A549 (cell line): ENCODE measurements around the gene CAPN7. TPM values are rescaled to one million over a fixed set of nuclear protein-coding genes. Genes with fewer than 3 reads are reported as not detected.

Experiments
- ATAC-seq, 2 experiments: fragments of 200-7000 bp in 1 of 2; fragments of >200 bp in 1 of 2; cut with Nextera tagmentation in 1 of 2; cut with Tn5 transposase in 1 of 2; 3 replicates each; pipeline versions ENCODE4 v1.8.0 to v1.9.1; 2018 to 2020; ENCODE audit warnings: mild to moderate bottlenecking in 1 of 2, moderate library complexity in 1 of 2
- CTCF ChIA-PET: fragments of 300-600 bp; sonication (Branson Sonifier 250); formaldehyde crosslinking; extraction: SDS; loops from one replicate; lab custom pipeline; 2021; ENCODE audit warnings: antibody characterized with exemption, inconsistent platforms; lab: Yijun Ruan, JAX
- POLR2A ChIA-PET: fragments of 350-600 bp; formaldehyde crosslinking; extraction: SDS; loops from one replicate; lab custom pipeline; 2021; ENCODE audit warnings: antibody characterized with exemption, inconsistent platforms; lab: Yijun Ruan, JAX
- DNase-seq, 2 experiments: peaks; one replicate each; pipeline versions ENCODE4 v3.0.0 to v3.0.0-alpha.2; 2011 to 2016; ENCODE audit warnings: low read depth in 1 of 2, low spot score in 1 of 2
- FAIRE-seq: peaks from 2 replicates; lab custom pipeline; 2011; peaks lifted over from hg19 to GRCh38; lab: Jason Lieb, UNC
- H3K27ac ChIP-seq, 2 experiments: fragments of >200 bp; sonication (Bioruptor Twin); formaldehyde crosslinking; 3 replicates each; pipeline ENCODE4 v1.5.1; 2016 to 2017
- H3K4me1 ChIP-seq: fragments of >200 bp; sonication (Bioruptor Twin); formaldehyde crosslinking; 3 replicates; pipeline ENCODE4 v1.6.1; 2016
- H3K4me2 ChIP-seq: fragments of >200 bp; sonication (Bioruptor Twin); formaldehyde crosslinking; 3 replicates; pipeline ENCODE4 v1.6.1; 2016
- H3K4me3 ChIP-seq: fragments of >200 bp; sonication (Bioruptor Twin); formaldehyde crosslinking; 3 replicates; pipeline ENCODE4 v1.5.1; 2016
- H3K9me3 ChIP-seq: fragments of >200 bp; sonication (Bioruptor Twin); formaldehyde crosslinking; 3 replicates; pipeline ENCODE4 v1.6.1; 2016
- ATOH8 ChIP-seq: fragments of 250-450 bp; sonication (Bioruptor Pico); IDR thresholded peaks from 2 replicates; pipeline ENCODE4 v1.5.0; 2020; ENCODE audit warnings: low read depth, mild to moderate bottlenecking, moderate library complexity
- CHD2 ChIP-seq: fragments of 150-350 bp; IDR thresholded peaks from 2 replicates; pipeline ENCODE4 v1.6.1; 2014; ENCODE audit warnings: low read length; ENCODE audit not compliant: partially characterized antibody
- CTCF ChIP-seq: fragments of >200 bp; sonication (Bioruptor Twin); formaldehyde crosslinking; IDR thresholded peaks from 3 replicates; pipeline ENCODE4 v1.5.1; 2016
- EHF ChIP-seq: fragments of 250-450 bp; sonication (Bioruptor Pico); IDR thresholded peaks from 2 replicates; pipeline ENCODE4 v1.5.0; 2020; ENCODE audit warnings: mild to moderate bottlenecking
- EHMT2 ChIP-seq: fragments of 200-600 bp; sonication (generic); IDR thresholded peaks from 2 replicates; pipeline ENCODE4 v1.6.1; 2016; ENCODE audit warnings: antibody characterized with exemption, low read depth, mild to moderate bottlenecking, moderate library complexity
- FOXS1 ChIP-seq: fragments of 250-450 bp; sonication (Bioruptor Pico); IDR thresholded peaks from 2 replicates; pipeline ENCODE4 v1.5.0; 2020; ENCODE audit warnings: mild to moderate bottlenecking, moderate library complexity
- HDAC2 ChIP-seq: fragments of 200-600 bp; sonication (generic); IDR thresholded peaks from 2 replicates; pipeline ENCODE4 v1.6.1; 2016
- HEYL ChIP-seq: fragments of 250-450 bp; sonication (Bioruptor Pico); IDR thresholded peaks from 2 replicates; pipeline ENCODE4 v1.8.0; 2021; ENCODE audit warnings: mild to moderate bottlenecking, moderate library complexity
- HOXA7 ChIP-seq: fragments of 250-450 bp; sonication (Bioruptor Pico); IDR thresholded peaks from 2 replicates; pipeline ENCODE4 v1.5.0; 2020; ENCODE audit warnings: mild to moderate bottlenecking, moderate library complexity
- JUNB ChIP-seq: fragments of >200 bp; sonication (Bioruptor Twin); formaldehyde crosslinking; IDR thresholded peaks from 2 replicates; pipeline ENCODE4 v1.6.1; 2016
- NR3C1 ChIP-seq: fragments of >200 bp; sonication (Bioruptor Twin); formaldehyde crosslinking; IDR thresholded peaks from 3 replicates; pipeline ENCODE4 v1.6.1; 2017
- PBX3 ChIP-seq: IDR thresholded peaks from 2 replicates; pipeline ENCODE4 v1.6.1; 2012
- RAD21 ChIP-seq, 2 experiments: fragments of >200 bp in 1 of 2; sonication (Bioruptor Twin) in 1 of 2; formaldehyde crosslinking in 1 of 2; IDR thresholded peaks in 1 of 2; conservative IDR thresholded peaks in 1 of 2; 2 replicates in 1 of 2; 3 replicates in 1 of 2; pipeline ENCODE4 v1.6.1; 2012 to 2018; ENCODE audit warnings: inconsistent platforms in 1 of 2
- RARB ChIP-seq: fragments of 250-450 bp; sonication (Bioruptor Pico); IDR thresholded peaks from 2 replicates; pipeline ENCODE4 v1.8.0; 2021; ENCODE audit warnings: mild to moderate bottlenecking, moderate library complexity
- RCOR1 ChIP-seq: fragments of 150-350 bp; IDR thresholded peaks from 2 replicates; pipeline ENCODE4 v1.6.1; 2014; ENCODE audit warnings: antibody characterized with exemption, low read length, low read depth
- REST ChIP-seq: fragments of 200-600 bp; sonication (generic); IDR thresholded peaks from 2 replicates; pipeline ENCODE4 v1.6.1; 2016; ENCODE audit warnings: antibody characterized with exemption, mild to moderate bottlenecking, moderate library complexity
- RNF2 ChIP-seq: fragments of 200-600 bp; sonication (generic); IDR thresholded peaks from 2 replicates; pipeline ENCODE4 v1.6.1; 2016; ENCODE audit warnings: low read depth, mild to moderate bottlenecking, antibody characterized with exemption, moderate library complexity, borderline replicate concordance
- SMC3 ChIP-seq: fragments of >200 bp; sonication (Bioruptor Twin); formaldehyde crosslinking; IDR thresholded peaks from 3 replicates; pipeline ENCODE4 v1.6.1; 2018; ENCODE audit warnings: inconsistent platforms
- ZC3H11A ChIP-seq: fragments of 450-650 bp; IDR thresholded peaks from 2 replicates; pipeline ENCODE4 v1.6.1; 2014; ENCODE audit warnings: antibody characterized with exemption, mild to moderate bottlenecking
- WGBS: methylation state at CpG from one replicate; pipeline ENCODE4 v1.1.6; 2017; ENCODE audit errors: missing lambda C conversion rate; 5-methylcytosine and 5-hydroxymethylcytosine counted together
- polyA plus RNA-seq, 4 experiments: library from polyadenylated mRNA; depleted of rRNA in 3 of 4; stranded (reverse); fragments of >200 nt; fragmentation: RNase III in 1 of 4; extraction: RNeasy Plus Mini Kit Qiagen cat#74134 plus additional on column Dnase treatment in 1 of 4; gene quantifications; 2 replicates in 3 of 4; 3 replicates in 1 of 4; pipeline ENCODE4 v1.2.3, GENCODE V29; 2011 to 2017

CAPN7 gene
- polyA plus RNA-seq, 2 of the 4 experiments (the other 2 are of a cell fraction), result 19.9 to 36.8 TPM

- TF ChIP-seq PBX3, result no peak
Observed at GRCh38 chr3:15277861-15278500, 71.9 kb downstream of the CAPN7 start (continued).

- DNase-seq, result no peak
- CTCF ChIA-PET, result interaction anchor here (0.7 to 12.6 kb wide), 5 partner anchors 13 to 98 kb away, joined by 3 to 121 read pairs (median 4); partner anchors contain the start of gene SH3BP5
- H3K9me3 ChIP-seq, result no peaks in the 10 kb centered on the region
- H3K4me3 ChIP-seq, result no peak overlapping the region
- TF ChIP-seq NR3C1, result no peak
- no peak for TF ChIP-seq RAD21 (conservative IDR thresholded peaks at IDR 0.05 in 1 of 2, IDR thresholded peaks at IDR 0.05 in 1 of 2)
- no peak for TF ChIP-seq REST
- TF ChIP-seq ZC3H11A, result no peak
- TF ChIP-seq ATOH8, result no peak
- no peak for TF ChIP-seq CHD2
- TF ChIP-seq HDAC2, result no peak
- TF ChIP-seq RARB, result no peak
- no peak for TF ChIP-seq RNF2
- no peak for TF ChIP-seq SMC3
- no peak for TF ChIP-seq EHF
- TF ChIP-seq HEYL (CRISPR knock-in tag), result no peak
- TF ChIP-seq FOXS1 (CRISPR knock-in tag), result no peak
- TF ChIP-seq RCOR1, result no peak
- no peak for TF ChIP-seq EHMT2
- TF ChIP-seq JUNB, result no peak
- no peak for TF ChIP-seq HOXA7 (CRISPR knock-in tag)
- no peak for TF ChIP-seq CTCF
- TF ChIP-seq, all 56 proteins: peak for 0
- POLR2A ChIA-PET, result no interaction called here
- no peak for ATAC-seq
- WGBS, result 72% methylated on average over 4 of the region's 4 CpGs
- Histone ChIP-seq H3K4me2 (no peak overlapping the region), H3K27ac (no peak overlapping the region), H3K4me1 (no peaks in the 10 kb centered on the region)
- FAIRE-seq, result no peak
Observed at GRCh38 chr3:15279205-15279604, 73.2 kb downstream of the CAPN7 start.
